ENCODE results near the gene TRMT44.

DNA sequence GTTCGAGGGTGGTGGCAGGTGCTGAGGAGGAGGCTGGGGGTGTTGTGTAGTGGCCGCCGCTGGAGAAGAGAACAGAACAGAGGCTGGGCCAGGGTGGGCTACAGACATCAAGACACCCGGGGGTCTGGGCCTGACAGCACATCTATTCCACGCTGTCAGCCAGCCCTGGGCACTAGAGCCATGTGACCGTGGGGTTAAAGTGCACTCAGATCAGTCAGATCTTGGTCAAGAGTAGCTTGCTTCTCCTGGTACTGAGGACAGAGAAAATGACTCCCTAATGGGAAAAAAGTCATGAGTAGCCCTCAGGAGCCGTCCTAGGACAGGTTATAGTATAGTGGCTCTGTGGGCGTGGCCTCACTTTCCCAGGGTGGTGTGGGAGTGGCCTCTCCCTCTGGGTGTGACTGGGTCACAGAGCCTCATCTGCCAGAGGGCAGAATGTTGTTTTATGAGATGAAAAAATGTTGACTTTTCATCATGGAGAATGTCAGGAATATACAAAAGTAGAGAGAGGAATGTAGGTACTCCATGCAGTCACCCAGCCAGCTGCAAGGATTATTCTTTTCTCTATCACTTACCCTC is 19.4 kb downstream of the TRMT44 start:
- TF ChIP-seq, protein P1, sequence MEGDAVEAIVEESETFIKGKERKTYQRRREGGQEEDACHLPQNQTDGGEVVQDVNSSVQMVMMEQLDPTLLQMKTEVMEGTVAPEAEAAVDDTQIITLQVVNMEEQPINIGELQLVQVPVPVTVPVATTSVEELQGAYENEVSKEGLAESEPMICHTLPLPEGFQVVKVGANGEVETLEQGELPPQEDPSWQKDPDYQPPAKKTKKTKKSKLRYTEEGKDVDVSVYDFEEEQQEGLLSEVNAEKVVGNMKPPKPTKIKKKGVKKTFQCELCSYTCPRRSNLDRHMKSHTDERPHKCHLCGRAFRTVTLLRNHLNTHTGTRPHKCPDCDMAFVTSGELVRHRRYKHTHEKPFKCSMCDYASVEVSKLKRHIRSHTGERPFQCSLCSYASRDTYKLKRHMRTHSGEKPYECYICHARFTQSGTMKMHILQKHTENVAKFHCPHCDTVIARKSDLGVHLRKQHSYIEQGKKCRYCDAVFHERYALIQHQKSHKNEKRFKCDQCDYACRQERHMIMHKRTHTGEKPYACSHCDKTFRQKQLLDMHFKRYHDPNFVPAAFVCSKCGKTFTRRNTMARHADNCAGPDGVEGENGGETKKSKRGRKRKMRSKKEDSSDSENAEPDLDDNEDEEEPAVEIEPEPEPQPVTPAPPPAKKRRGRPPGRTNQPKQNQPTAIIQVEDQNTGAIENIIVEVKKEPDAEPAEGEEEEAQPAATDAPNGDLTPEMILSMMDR (IDR thresholded peaks at IDR 0.05) = no peak
- no peak for TF ChIP-seq POLR2AphosphoS5 (IDR thresholded peaks at IDR 0.05)
